H9 (cell line): ENCODE measurements around the gene BSG. TPM values are rescaled to one million over a fixed set of nuclear protein-coding genes. Genes with fewer than 3 reads are reported as not detected.

Experiments used
- DNase-seq: peaks from one replicate; pipeline ENCODE4 v3.0.0-alpha.2; 2017
- H2AFZ ChIP-seq: one replicate; pipeline ENCODE4 v1.6.1; 2013; ENCODE audit warnings: mild to moderate bottlenecking, low read length, control low read depth, moderate library complexity
- H2AK5ac ChIP-seq: 2 replicates; pipeline ENCODE4 v1.6.1; 2013; ENCODE audit warnings: low read length, control low read depth, mixed read lengths; ENCODE audit not compliant: insufficient read length
- H2BK120ac ChIP-seq: one replicate; pipeline ENCODE4 v1.6.1; 2013; ENCODE audit warnings: low read depth, mild to moderate bottlenecking, low read length, control low read depth, inconsistent platforms; ENCODE audit not compliant: poor library complexity, severe bottlenecking
- H2BK12ac ChIP-seq: 2 replicates; pipeline ENCODE4 v1.6.1; 2013; ENCODE audit warnings: low read length, control low read depth, mixed read lengths, low read depth; ENCODE audit not compliant: insufficient read length
- H2BK15ac ChIP-seq: 2 replicates; pipeline ENCODE4 v1.6.1; 2013; ENCODE audit warnings: low read depth, low read length, control low read depth
- H2BK20ac ChIP-seq: one replicate; pipeline ENCODE4 v1.6.1; 2013; ENCODE audit warnings: low read depth, mild to moderate bottlenecking, low read length, control low read depth, inconsistent platforms; ENCODE audit not compliant: poor library complexity, severe bottlenecking
- H2BK5ac ChIP-seq: 2 replicates; pipeline ENCODE4 v1.6.1; 2013; ENCODE audit warnings: low read length, control low read depth, mixed read lengths; ENCODE audit not compliant: insufficient read length
- H3K14ac ChIP-seq: 2 replicates; pipeline ENCODE4 v1.6.1; 2013; ENCODE audit warnings: low read length, control low read depth; ENCODE audit not compliant: insufficient read depth
- H3K18ac ChIP-seq: 2 replicates; pipeline ENCODE4 v1.6.1; 2013; ENCODE audit warnings: low read depth, mild to moderate bottlenecking, mixed read lengths, low read length, control low read depth; ENCODE audit not compliant: insufficient read length
- H3K23ac ChIP-seq: 2 replicates; pipeline ENCODE4 v1.6.1; 2013; ENCODE audit warnings: low read length, control low read depth, mixed read lengths, low read depth; ENCODE audit not compliant: insufficient read length
- H3K23me2 ChIP-seq: 2 replicates; pipeline ENCODE4 v1.6.1; 2013; ENCODE audit warnings: low read depth, mild to moderate bottlenecking, mixed read lengths, low read length, control low read depth; ENCODE audit not compliant: insufficient read length, poor library complexity, severe bottlenecking
- H3K27ac ChIP-seq: 2 replicates; pipeline ENCODE4 v1.5.1; 2013; ENCODE audit warnings: low read length, control low read depth, mixed read lengths, low read depth; ENCODE audit not compliant: insufficient read length
- H3K27me3 ChIP-seq: 2 replicates; pipeline ENCODE4 v1.6.1; 2013; ENCODE audit warnings: low read length, control low read depth, inconsistent platforms; ENCODE audit not compliant: insufficient read depth
- H3K4ac ChIP-seq: 2 replicates; pipeline ENCODE4 v1.6.1; 2013; ENCODE audit warnings: low read depth, mild to moderate bottlenecking, control low read depth, inconsistent platforms, low read length, moderate library complexity
- H3K4me1 ChIP-seq: 2 replicates; pipeline ENCODE4 v1.6.1; 2013; ENCODE audit warnings: low read length, control low read depth, inconsistent platforms; ENCODE audit not compliant: insufficient read depth
- H3K4me2 ChIP-seq: 2 replicates; pipeline ENCODE4 v1.6.1; 2013; ENCODE audit warnings: low read length, control low read depth, mixed read lengths; ENCODE audit not compliant: insufficient read length, insufficient read depth
- H3K56ac ChIP-seq: 2 replicates; pipeline ENCODE4 v1.6.1; 2013; ENCODE audit warnings: low read depth, mild to moderate bottlenecking, mixed read lengths, low read length, control low read depth; ENCODE audit not compliant: insufficient read length
- H3K79me1 ChIP-seq: 2 replicates; pipeline ENCODE4 v1.6.1; 2013; ENCODE audit warnings: low read depth, mild to moderate bottlenecking, moderate library complexity, low read length, control low read depth, inconsistent platforms; ENCODE audit not compliant: insufficient read depth, poor library complexity, severe bottlenecking
- H3K79me2 ChIP-seq: 2 replicates; pipeline ENCODE4 v1.6.1; 2013; ENCODE audit warnings: low read length, control low read depth, inconsistent platforms; ENCODE audit not compliant: insufficient read depth
- H3K9ac ChIP-seq: 2 replicates; pipeline ENCODE4 v1.6.1; 2013; ENCODE audit warnings: low read length, control low read depth, mixed read lengths; ENCODE audit not compliant: insufficient read length; ENCODE audit errors: extremely low read depth
- H3K9me3 ChIP-seq: one replicate; pipeline ENCODE4 v1.6.1; 2013; ENCODE audit warnings: low read depth, low read length, inconsistent platforms; ENCODE audit not compliant: control insufficient read depth
- H3T11ph ChIP-seq: one replicate; pipeline ENCODE4 v1.6.1; 2013; ENCODE audit warnings: mild to moderate bottlenecking, low read length, control low read depth, inconsistent platforms
- H4K20me1 ChIP-seq: one replicate; pipeline ENCODE4 v1.6.1; 2013; ENCODE audit not compliant: control insufficient read depth, insufficient read length, insufficient read depth
- H4K5ac ChIP-seq: 2 replicates; pipeline ENCODE4 v1.6.1; 2013; ENCODE audit warnings: low read depth, mild to moderate bottlenecking, mixed read lengths, low read length, control low read depth; ENCODE audit not compliant: insufficient read length
- H4K8ac ChIP-seq: replicated peaks from 2 replicates; pipeline ENCODE4 v1.6.1; 2013; ENCODE audit warnings: low read length, control low read depth, mixed read lengths, low read depth; ENCODE audit not compliant: insufficient read length
- H4K91ac ChIP-seq: 2 replicates; pipeline ENCODE4 v1.6.1; 2013; ENCODE audit warnings: low read depth, mild to moderate bottlenecking, moderate library complexity, mixed read lengths, low read length, control low read depth; ENCODE audit not compliant: insufficient read length
- H3K27ac Mint-ChIP-seq, 3 experiments: 2 replicates in 2 of 3; 3 replicates in 1 of 3; pipeline ENCODE4 v1.8.0; 2020 to 2021; ENCODE audit warnings: mixed read lengths in 3 of 3, mild to moderate bottlenecking in 1 of 3, moderate library complexity in 1 of 3
- H3K27me3 Mint-ChIP-seq: 2 replicates; pipeline ENCODE4 v1.8.0; 2021; ENCODE audit warnings: low read depth, mild to moderate bottlenecking, moderate library complexity, mixed read lengths
- H3K36me3 Mint-ChIP-seq, 3 experiments: 2 replicates in 2 of 3; 3 replicates in 1 of 3; pipeline ENCODE4 v1.8.0; 2020 to 2021; ENCODE audit warnings: low read depth in 3 of 3, mixed read lengths in 3 of 3; ENCODE audit not compliant: insufficient read depth in 1 of 3
- H3K4me1 Mint-ChIP-seq, 2 experiments: 2 replicates each; pipeline ENCODE4 v1.8.0; 2020; ENCODE audit warnings: mixed read lengths in 2 of 2
- H3K4me3 Mint-ChIP-seq, 2 experiments: 2 replicates in 1 of 2; 3 replicates in 1 of 2; pipeline ENCODE4 v1.8.0; 2020 to 2021; ENCODE audit warnings: mild to moderate bottlenecking in 2 of 2, mixed read lengths in 2 of 2, moderate library complexity in 1 of 2
- H3K9me3 Mint-ChIP-seq, 2 experiments: 2 replicates in 1 of 2; 3 replicates in 1 of 2; pipeline ENCODE4 v1.8.0; 2020; ENCODE audit warnings: mild to moderate bottlenecking in 2 of 2, mixed read lengths in 2 of 2, moderate library complexity in 1 of 2
- CTCF ChIP-seq: fragments of 200-600 bp; sonication (generic); conservative IDR thresholded peaks from 3 replicates; pipeline ENCODE4 v1.8.0; 2021; ENCODE audit warnings: antibody characterized with exemption, mild to moderate bottlenecking
- WGBS: extraction: QIAGEN DNeasy Blood & Tissue Kit; methylation state at CpG from one replicate; pipeline ENCODE4 v1.1.7; 2013; ENCODE audit warnings: missing lambda C conversion rate, low lambda C conversion rate, mixed read lengths; ENCODE audit not compliant: insufficient read length; ENCODE audit errors: extremely low coverage; 5-methylcytosine and 5-hydroxymethylcytosine counted together
- long read RNA-seq: library from polyadenylated mRNA; unstranded; transcript quantifications from one replicate; pipeline ENCODE4 v2.0.0, GENCODE V29; 2020
- total RNA-seq: library from RNA; stranded (reverse); gene quantifications from 2 replicates; pipeline ENCODE4 v1.2.1, GENCODE V29; 2021

Gene BSG
- total RNA-seq: 715 and 719 TPM in 2 replicates
- long read RNA-seq, partial matches to known transcripts: 29 of 3,076 reads
- long read RNA-seq, other reads (novel, unspliced or antisense): 3,047 of 3,076 reads

GRCh38 chr19:572140-572742 is at the start of gene BSG:
TSS of gene BSG (plus strand) at chr19:572596. CDS start at chr19:572635, 39 bp downstream.
- peak; percentile 98 for DNase-seq

More at GRCh38 chr19:572140-572742, at the start of gene BSG:
- Histone ChIP-seq H2AFZ (no peak within 1 kb of the TSS), H2BK12ac (no peak within 1 kb of the TSS), H4K91ac (peak within 1 kb of the TSS; percentile 79), H4K5ac (no peak within 1 kb of the TSS), H3K18ac (peak within 1 kb of the TSS; percentile 85), H4K8ac (no peak within 1 kb of the TSS), H3K27me3 (no peaks in the 10 kb centered on the region), H2BK5ac (no peak within 1 kb of the TSS), H2AK5ac (no peak within 1 kb of the TSS), H3K4ac (peak within 1 kb of the TSS; percentile 10), H3K79me2 (peaks cover 40% of the 10 kb centered on the region), H3K23ac (no peak within 1 kb of the TSS), H3T11ph (no peak within 1 kb of the TSS), H3K9ac (peak within 1 kb of the TSS; percentile 95), H3K56ac (no peak within 1 kb of the TSS), H3K27ac (peak within 1 kb of the TSS; percentile 37), H3K79me1 (peaks cover 3% of the 10 kb centered on the region), H2BK15ac (no peak within 1 kb of the TSS), H4K20me1 (peaks cover 2% of the 10 kb centered on the region), H3K23me2 (peaks cover 15% of the 10 kb centered on the region), H2BK20ac (no peak within 1 kb of the TSS), H3K9me3 (no peaks in the 10 kb centered on the region), H3K14ac (peak within 1 kb of the TSS; percentile 84), H3K4me1 (no peaks in the 10 kb centered on the region; the same call in 1 of the 2 replicates), H2BK120ac (peak within 1 kb of the TSS; percentile 15), H3K4me2 (peak within 1 kb of the TSS; percentile 95)
- peak within 1 kb of the TSS; percentile 86 to 91 for H3K4me3 Mint-ChIP-seq
- H3K27ac Mint-ChIP-seq: peak within 1 kb of the TSS; percentile 97 to 98 (median 98); a peak in 6 of 7 replicates
- peaks cover 24 to 44% of the 10 kb centered on the region in 2 experiments for H3K4me1 Mint-ChIP-seq
- no CpG with 5 or more reads among the region's 79 CpGs for WGBS
- peaks cover 19% of the 10 kb centered on the region for H3K27me3 Mint-ChIP-seq
- peaks cover 11 to 21% (median 17%) of the 10 kb centered on the region in 3 experiments for H3K36me3 Mint-ChIP-seq
- H3K9me3 Mint-ChIP-seq: peaks cover 13% of the 10 kb centered on the region in 2 experiments
- TF ChIP-seq CTCF: no peak
